Stimulated activated CD4-positive, alpha-beta T cell treated with anti-CD3 and anti-CD28 coated beads, Interleukin-1b, Interleukin-23, amount 100 ng/mL, for 24 hours (primary cell): Measurements from ENCODE around the gene MMP7.
"Not testable (repeated sequence)": the region's sequence is repeated elsewhere in the genome, so short reads cannot be mapped to it uniquely, and the experiment has no call there.

Experiments used
- DNase-seq, 4 experiments: peaks; one replicate each; pipeline ENCODE4 v3.0.0-alpha.2; 2020; ENCODE audit warnings: low read depth in 4 of 4, low spot score in 1 of 4

Gene MMP7

GRCh38 chr11:102539567-102539966, 9.0 kb upstream of the MMP7 start:
- DNase-seq, result no peak

- DNase-seq, result no peak
Observed at GRCh38 chr11:102538932-102539331, 8.4 kb upstream of the MMP7 start.

- no peak for DNase-seq
Observed at GRCh38 chr11:102534261-102534872, 3.8 kb upstream of the MMP7 start.

- no peak for DNase-seq
Observed at GRCh38 chr11:102528618-102529017, 1.9 kb downstream of the MMP7 start.

GRCh38 chr11:102527684-102528083, 2.9 kb downstream of the MMP7 start:
- no peak for DNase-seq

GRCh38 chr11:102527041-102527440, 3.5 kb downstream of the MMP7 start:
- no peak for DNase-seq

GRCh38 chr11:102523887-102524286, 6.7 kb downstream of the MMP7 start:
- no peak for DNase-seq

- no peak for DNase-seq
Observed at GRCh38 chr11:102523189-102523570, 7.4 kb downstream of the MMP7 start.

- DNase-seq, result no peak
Observed at GRCh38 chr11:102522312-102523188, 8.0 kb downstream of the MMP7 start.

- no peak for DNase-seq
Observed at GRCh38 chr11:102521121-102521520, 9.4 kb downstream of the MMP7 start.

- DNase-seq, result no peak
Observed at GRCh38 chr11:102520514-102520913, 10.0 kb downstream of the MMP7 start.

- no peak for DNase-seq
Observed at GRCh38 chr11:102518296-102519094, 12.1 kb downstream of the MMP7 start.

- DNase-seq, result no peak
Observed at GRCh38 chr11:102517670-102518069, 12.9 kb downstream of the MMP7 start.

- DNase-seq, result no peak
Observed at GRCh38 chr11:102516179-102516578, 14.4 kb downstream of the MMP7 start.

- DNase-seq, result no peak
Observed at GRCh38 chr11:102513869-102514268, 16.7 kb downstream of the MMP7 start.

- no peak for DNase-seq
Observed at GRCh38 chr11:102510439-102511135, 20.0 kb downstream of the MMP7 start.

GRCh38 chr11:102502831-102503230, 27.7 kb downstream of the MMP7 start:
- DNase-seq, result not testable (repeated sequence)

GRCh38 chr11:102500829-102501228, 29.7 kb downstream of the MMP7 start:
- no peak for DNase-seq

GRCh38 chr11:102499931-102500330, 30.6 kb downstream of the MMP7 start:
- DNase-seq, result no peak

- DNase-seq, result no peak
Observed at GRCh38 chr11:102499151-102499550, 31.4 kb downstream of the MMP7 start.

GRCh38 chr11:102497061-102497460, 33.5 kb downstream of the MMP7 start:
- DNase-seq, result no peak
